Suprapubic skin (tissue), 3 donors: ENCODE results near the gene PRSS36.

ENCODE experiments used
- EP300 ChIP-seq: sonication (generic); formaldehyde crosslinking; IDR thresholded peaks from one replicate; pipeline ENCODE4 v1.6.1; 2017; ENCODE audit warnings: antibody characterized with exemption
- POLR2A ChIP-seq, 2 donors: fragments of 450-650 bp; IDR thresholded peaks; one replicate each; pipeline ENCODE4 v1.6.1; 2017; ENCODE audit warnings: antibody characterized with exemption in 2 of 2, mild to moderate bottlenecking in 2 of 2, moderate library complexity in 2 of 2
- TF ChIP-seq, protein P1 (sequence below), 2 donors: fragments of 200-600 bp in 1 of 2; fragments of 450-650 bp in 1 of 2; sonication (generic) in 1 of 2; IDR thresholded peaks; one replicate each; pipeline ENCODE4 v1.5.1; 2016 to 2019; ENCODE audit warnings: antibody characterized with exemption in 2 of 2, mild to moderate bottlenecking in 1 of 2, moderate library complexity in 1 of 2

DNA sequence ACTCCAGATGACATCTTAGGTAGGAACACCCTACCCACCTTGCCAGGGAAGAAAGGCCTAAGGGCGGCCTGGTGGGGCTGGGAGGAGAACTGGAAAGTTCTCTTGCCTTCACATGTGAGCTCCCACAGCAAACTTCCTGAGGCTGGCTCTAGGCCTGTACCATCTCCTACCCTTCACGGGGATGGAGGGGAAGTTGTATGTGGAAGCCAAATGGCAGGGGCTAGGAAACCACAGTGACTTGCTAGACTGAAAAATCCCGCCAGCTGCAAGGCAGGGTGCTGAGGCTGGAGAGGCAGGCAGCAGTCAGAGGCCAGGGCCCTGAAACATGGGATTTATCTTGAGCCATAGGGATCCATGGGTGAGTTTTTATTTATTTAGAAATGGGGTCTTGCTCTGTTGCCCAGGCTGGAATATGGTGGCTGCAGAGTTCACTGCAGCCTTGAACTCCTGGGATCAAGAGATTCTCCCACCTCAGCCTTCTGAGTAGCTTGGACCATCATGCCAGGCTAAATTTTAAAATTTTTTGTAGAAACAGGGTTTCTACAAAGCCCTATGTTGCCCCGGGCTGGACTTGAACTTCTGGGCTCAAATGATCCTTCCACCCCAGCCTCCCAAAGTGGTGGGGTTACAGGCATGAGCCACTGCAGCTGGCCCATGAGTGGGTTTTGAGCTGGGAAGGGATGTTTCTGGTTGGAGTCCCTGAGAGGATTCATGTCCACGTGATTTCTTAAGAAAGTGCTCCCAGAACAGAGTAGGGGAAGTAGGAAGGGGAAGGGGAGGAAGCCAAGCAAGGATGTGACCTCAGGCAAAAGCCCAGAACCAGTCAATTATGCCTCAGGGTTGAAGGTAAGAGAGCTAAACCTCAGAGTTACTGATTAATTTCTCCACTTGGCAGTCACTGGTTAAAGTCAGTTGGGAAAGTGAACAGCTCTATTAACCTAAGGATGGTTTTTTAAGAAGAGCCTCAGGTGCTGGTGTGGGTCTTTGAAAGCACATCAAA, 36.4 kb downstream of the PRSS36 start:
- TF ChIP-seq EP300 = no peak
- TF ChIP-seq, protein P1, sequence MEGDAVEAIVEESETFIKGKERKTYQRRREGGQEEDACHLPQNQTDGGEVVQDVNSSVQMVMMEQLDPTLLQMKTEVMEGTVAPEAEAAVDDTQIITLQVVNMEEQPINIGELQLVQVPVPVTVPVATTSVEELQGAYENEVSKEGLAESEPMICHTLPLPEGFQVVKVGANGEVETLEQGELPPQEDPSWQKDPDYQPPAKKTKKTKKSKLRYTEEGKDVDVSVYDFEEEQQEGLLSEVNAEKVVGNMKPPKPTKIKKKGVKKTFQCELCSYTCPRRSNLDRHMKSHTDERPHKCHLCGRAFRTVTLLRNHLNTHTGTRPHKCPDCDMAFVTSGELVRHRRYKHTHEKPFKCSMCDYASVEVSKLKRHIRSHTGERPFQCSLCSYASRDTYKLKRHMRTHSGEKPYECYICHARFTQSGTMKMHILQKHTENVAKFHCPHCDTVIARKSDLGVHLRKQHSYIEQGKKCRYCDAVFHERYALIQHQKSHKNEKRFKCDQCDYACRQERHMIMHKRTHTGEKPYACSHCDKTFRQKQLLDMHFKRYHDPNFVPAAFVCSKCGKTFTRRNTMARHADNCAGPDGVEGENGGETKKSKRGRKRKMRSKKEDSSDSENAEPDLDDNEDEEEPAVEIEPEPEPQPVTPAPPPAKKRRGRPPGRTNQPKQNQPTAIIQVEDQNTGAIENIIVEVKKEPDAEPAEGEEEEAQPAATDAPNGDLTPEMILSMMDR (IDR thresholded peaks at IDR 0.05) = no peak
- no peak for TF ChIP-seq POLR2A (IDR thresholded peaks at IDR 0.05)
